HepG2 (cell line): ENCODE results near the gene GPR162. TPM values are rescaled to one million over a fixed set of nuclear protein-coding genes. Genes with fewer than 3 reads are reported as not detected.

Source experiments
- AGO2 ChIP-seq: fragments of 200-400 bp; formaldehyde crosslinking; optimal IDR thresholded peaks from 2 replicates; pipeline ENCODE3; 2017; ENCODE audit warnings: mild to moderate bottlenecking, low read depth, low read length, moderate library complexity
- HDAC6 ChIP-seq: fragments of 200-600 bp; sonication (generic); IDR thresholded peaks from 2 replicates; pipeline ENCODE4 v1.7.0; 2017; ENCODE audit warnings: mild to moderate bottlenecking, antibody characterized with exemption, low read length, low read depth
- HMG20B ChIP-seq: conservative IDR thresholded peaks from 2 replicates; pipeline ENCODE4 v1.6.1; 2016; ENCODE audit warnings: missing genetic modification reagents, missing compliant biosample characterization
- IKZF1 ChIP-seq: fragments of 450-650 bp; IDR thresholded peaks from 2 replicates; pipeline ENCODE4 v1.7.1; 2016
- POLR2G ChIP-seq: fragments of 200-400 bp; formaldehyde crosslinking; IDR thresholded peaks from 2 replicates; pipeline ENCODE4 v1.6.1; 2018; ENCODE audit warnings: mild to moderate bottlenecking, low read depth, low read length, moderate library complexity
- SCMH1 ChIP-seq: sonication (generic); formaldehyde crosslinking; IDR thresholded peaks from 2 replicates; pipeline ENCODE4 v1.9.0; 2021; ENCODE audit warnings: missing genetic modification reagents, mild to moderate bottlenecking, borderline replicate concordance
- STAT5B ChIP-seq: sonication (generic); formaldehyde crosslinking; IDR thresholded peaks from 2 replicates; pipeline ENCODE4 v1.4.0; 2020; ENCODE audit warnings: missing genetic modification reagents
- TEAD2 ChIP-seq: sonication (generic); formaldehyde crosslinking; IDR thresholded peaks from 2 replicates; pipeline ENCODE4 v1.9.0; 2021; ENCODE audit warnings: missing genetic modification reagents
- ZIK1 ChIP-seq: sonication (generic); formaldehyde crosslinking; IDR thresholded peaks from 2 replicates; pipeline ENCODE4 v1.5.0; 2020; ENCODE audit warnings: mild to moderate bottlenecking, low read depth, missing genetic modification reagents, borderline replicate concordance
- ZKSCAN5 ChIP-seq: sonication (generic); formaldehyde crosslinking; IDR thresholded peaks from 2 replicates; pipeline ENCODE4 v1.5.1; 2020; ENCODE audit warnings: mild to moderate bottlenecking, missing genetic modification reagents
- ZKSCAN8 ChIP-seq: IDR thresholded peaks from 2 replicates; pipeline ENCODE4 v1.6.1; 2016; ENCODE audit warnings: borderline replicate concordance, missing genetic modification reagents, missing compliant biosample characterization
- ZNF333 ChIP-seq: sonication (generic); formaldehyde crosslinking; IDR thresholded peaks from 2 replicates; pipeline ENCODE4 v1.4.0; 2020; ENCODE audit warnings: mild to moderate bottlenecking, missing genetic modification reagents, borderline replicate concordance
- ZNF558 ChIP-seq: sonication (generic); formaldehyde crosslinking; IDR thresholded peaks from 2 replicates; pipeline ENCODE4 v1.9.0; 2022; ENCODE audit warnings: mild to moderate bottlenecking, missing genetic modification reagents, borderline replicate concordance
- ZNF75D ChIP-seq: sonication (generic); formaldehyde crosslinking; IDR thresholded peaks from 2 replicates; pipeline ENCODE4 v1.8.1; 2023; ENCODE audit warnings: missing genetic modification reagents, mild to moderate bottlenecking, borderline replicate concordance
- ZNF776 ChIP-seq: sonication (generic); formaldehyde crosslinking; IDR thresholded peaks from 2 replicates; pipeline ENCODE4 v1.4.0; 2020; ENCODE audit warnings: mild to moderate bottlenecking, missing genetic modification reagents
- polyA plus RNA-seq, 8 experiments: library from polyadenylated mRNA; depleted of rRNA in 3 of 8; stranded (reverse) in 7 of 8; unstranded in 1 of 8; fragments of >200 nt; fragmentation: Illumina TruSeq in 4 of 8; extraction: Trizol in 4 of 8; gene quantifications; 2 replicates each; pipeline versions ENCODE4 v1.2.1 to v1.2.3, GENCODE V29; 2011 to 2016; ENCODE audit warnings: low read depth in 4 of 8, missing spikeins in 1 of 8, mixed read lengths in 1 of 8; ENCODE audit not compliant: insufficient read depth in 1 of 8
- total RNA-seq, 5 experiments: library from RNA; depleted of rRNA; stranded (reverse); fragments of >200 nt; fragmentation: Illumina TruSeq; extraction: Trizol; gene quantifications; 2 replicates each; pipeline ENCODE4 v1.2.3, GENCODE V29; 2016; ENCODE audit warnings: low read depth in 1 of 5
- TF ChIP-seq, protein P1 (sequence below): sonication (generic); formaldehyde crosslinking; IDR thresholded peaks from 2 replicates; pipeline ENCODE4 v1.4.0; 2020; ENCODE audit warnings: missing genetic modification reagents
- TF ChIP-seq, protein P2 (sequence below): sonication (generic); formaldehyde crosslinking; conservative IDR thresholded peaks from 2 replicates; pipeline ENCODE4 v1.5.0; 2020; ENCODE audit warnings: missing genetic modification reagents
- TF ChIP-seq, protein P3 (sequence below): sonication (generic); formaldehyde crosslinking; IDR thresholded peaks from 2 replicates; pipeline ENCODE4 v1.4.0; 2020; ENCODE audit warnings: missing genetic modification reagents
- TF ChIP-seq, protein P4 (sequence below): sonication (generic); formaldehyde crosslinking; IDR thresholded peaks from 2 replicates; pipeline ENCODE4 v1.4.0; 2020; ENCODE audit warnings: missing genetic modification reagents, borderline replicate concordance
- TF ChIP-seq, protein P5 (sequence below): sonication (generic); formaldehyde crosslinking; IDR thresholded peaks from 2 replicates; pipeline ENCODE4 v1.8.0; 2022; ENCODE audit warnings: mild to moderate bottlenecking, missing genetic modification reagents; ENCODE audit not compliant: insufficient replicate concordance

GPR162 gene
- total and polyA plus RNA-seq, 2 of the 13 experiments (the other 11 are each of a cell fraction or from before 2014, with no cell fraction given), result 0.08 TPM; not detected in 1

DNA sequence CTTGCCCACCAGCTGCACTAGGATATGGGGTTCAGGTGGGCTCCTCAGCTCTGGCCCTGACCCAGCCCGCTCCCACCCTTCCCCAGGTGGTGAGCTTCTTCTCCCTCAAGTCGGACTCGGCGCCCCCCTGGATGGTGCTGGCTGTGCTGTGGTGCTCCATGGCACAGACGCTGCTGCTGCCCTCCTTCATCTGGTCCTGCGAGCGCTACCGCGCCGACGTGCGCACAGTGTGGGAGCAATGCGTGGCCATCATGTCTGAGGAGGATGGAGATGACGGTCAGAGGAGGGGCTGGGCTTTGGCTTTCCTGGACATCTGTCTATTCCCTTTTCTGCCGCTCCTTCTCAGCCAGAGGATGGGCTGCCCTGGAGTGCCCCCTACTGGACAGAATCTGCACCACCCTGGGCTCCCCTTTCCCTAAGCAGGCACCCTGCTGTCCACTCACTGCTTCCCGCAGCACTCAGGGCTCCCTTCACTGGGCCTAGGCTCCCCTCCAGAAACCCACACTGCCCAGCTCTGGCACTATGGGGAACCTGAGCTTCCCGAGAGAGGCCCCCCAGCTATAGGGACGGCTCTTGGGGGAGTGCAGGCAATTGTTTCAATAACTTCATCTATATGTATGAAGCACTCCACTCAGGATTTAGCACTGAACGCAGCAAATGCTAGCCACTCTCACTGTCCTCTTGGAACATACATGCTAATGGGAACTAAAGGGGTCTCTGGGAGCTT lies 3.9 kb downstream of the GPR162 start (continued):
- TF ChIP-seq, protein P1, sequence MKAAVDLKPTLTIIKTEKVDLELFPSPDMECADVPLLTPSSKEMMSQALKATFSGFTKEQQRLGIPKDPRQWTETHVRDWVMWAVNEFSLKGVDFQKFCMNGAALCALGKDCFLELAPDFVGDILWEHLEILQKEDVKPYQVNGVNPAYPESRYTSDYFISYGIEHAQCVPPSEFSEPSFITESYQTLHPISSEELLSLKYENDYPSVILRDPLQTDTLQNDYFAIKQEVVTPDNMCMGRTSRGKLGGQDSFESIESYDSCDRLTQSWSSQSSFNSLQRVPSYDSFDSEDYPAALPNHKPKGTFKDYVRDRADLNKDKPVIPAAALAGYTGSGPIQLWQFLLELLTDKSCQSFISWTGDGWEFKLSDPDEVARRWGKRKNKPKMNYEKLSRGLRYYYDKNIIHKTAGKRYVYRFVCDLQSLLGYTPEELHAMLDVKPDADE, result no peak
- TF ChIP-seq, protein P2, sequence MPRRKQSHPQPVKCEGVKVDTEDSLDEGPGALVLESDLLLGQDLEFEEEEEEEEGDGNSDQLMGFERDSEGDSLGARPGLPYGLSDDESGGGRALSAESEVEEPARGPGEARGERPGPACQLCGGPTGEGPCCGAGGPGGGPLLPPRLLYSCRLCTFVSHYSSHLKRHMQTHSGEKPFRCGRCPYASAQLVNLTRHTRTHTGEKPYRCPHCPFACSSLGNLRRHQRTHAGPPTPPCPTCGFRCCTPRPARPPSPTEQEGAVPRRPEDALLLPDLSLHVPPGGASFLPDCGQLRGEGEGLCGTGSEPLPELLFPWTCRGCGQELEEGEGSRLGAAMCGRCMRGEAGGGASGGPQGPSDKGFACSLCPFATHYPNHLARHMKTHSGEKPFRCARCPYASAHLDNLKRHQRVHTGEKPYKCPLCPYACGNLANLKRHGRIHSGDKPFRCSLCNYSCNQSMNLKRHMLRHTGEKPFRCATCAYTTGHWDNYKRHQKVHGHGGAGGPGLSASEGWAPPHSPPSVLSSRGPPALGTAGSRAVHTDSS (CRISPR knock-in tag), result no peak
- TF ChIP-seq IKZF1, result no peak
- no peak for TF ChIP-seq SCMH1 (CRISPR knock-in tag)
- TF ChIP-seq AGO2, result peak; percentile 95
- no peak for TF ChIP-seq ZNF75D (CRISPR knock-in tag)
- TF ChIP-seq HDAC6, result no peak
- TF ChIP-seq, protein P3, sequence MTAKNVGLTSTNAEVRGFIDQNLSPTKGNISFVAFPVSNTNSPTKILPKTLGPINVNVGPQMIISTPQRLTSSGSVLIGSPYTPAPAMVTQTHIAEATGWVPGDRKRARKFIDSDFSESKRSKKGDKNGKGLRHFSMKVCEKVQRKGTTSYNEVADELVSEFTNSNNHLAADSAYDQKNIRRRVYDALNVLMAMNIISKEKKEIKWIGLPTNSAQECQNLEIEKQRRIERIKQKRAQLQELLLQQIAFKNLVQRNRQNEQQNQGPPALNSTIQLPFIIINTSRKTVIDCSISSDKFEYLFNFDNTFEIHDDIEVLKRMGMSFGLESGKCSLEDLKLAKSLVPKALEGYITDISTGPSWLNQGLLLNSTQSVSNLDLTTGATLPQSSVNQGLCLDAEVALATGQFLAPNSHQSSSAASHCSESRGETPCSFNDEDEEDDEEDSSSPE (CRISPR knock-in tag), result no peak
- no peak for TF ChIP-seq ZNF333 (CRISPR knock-in tag)
- TF ChIP-seq STAT5B (CRISPR knock-in tag), result no peak
- TF ChIP-seq, protein P4, sequence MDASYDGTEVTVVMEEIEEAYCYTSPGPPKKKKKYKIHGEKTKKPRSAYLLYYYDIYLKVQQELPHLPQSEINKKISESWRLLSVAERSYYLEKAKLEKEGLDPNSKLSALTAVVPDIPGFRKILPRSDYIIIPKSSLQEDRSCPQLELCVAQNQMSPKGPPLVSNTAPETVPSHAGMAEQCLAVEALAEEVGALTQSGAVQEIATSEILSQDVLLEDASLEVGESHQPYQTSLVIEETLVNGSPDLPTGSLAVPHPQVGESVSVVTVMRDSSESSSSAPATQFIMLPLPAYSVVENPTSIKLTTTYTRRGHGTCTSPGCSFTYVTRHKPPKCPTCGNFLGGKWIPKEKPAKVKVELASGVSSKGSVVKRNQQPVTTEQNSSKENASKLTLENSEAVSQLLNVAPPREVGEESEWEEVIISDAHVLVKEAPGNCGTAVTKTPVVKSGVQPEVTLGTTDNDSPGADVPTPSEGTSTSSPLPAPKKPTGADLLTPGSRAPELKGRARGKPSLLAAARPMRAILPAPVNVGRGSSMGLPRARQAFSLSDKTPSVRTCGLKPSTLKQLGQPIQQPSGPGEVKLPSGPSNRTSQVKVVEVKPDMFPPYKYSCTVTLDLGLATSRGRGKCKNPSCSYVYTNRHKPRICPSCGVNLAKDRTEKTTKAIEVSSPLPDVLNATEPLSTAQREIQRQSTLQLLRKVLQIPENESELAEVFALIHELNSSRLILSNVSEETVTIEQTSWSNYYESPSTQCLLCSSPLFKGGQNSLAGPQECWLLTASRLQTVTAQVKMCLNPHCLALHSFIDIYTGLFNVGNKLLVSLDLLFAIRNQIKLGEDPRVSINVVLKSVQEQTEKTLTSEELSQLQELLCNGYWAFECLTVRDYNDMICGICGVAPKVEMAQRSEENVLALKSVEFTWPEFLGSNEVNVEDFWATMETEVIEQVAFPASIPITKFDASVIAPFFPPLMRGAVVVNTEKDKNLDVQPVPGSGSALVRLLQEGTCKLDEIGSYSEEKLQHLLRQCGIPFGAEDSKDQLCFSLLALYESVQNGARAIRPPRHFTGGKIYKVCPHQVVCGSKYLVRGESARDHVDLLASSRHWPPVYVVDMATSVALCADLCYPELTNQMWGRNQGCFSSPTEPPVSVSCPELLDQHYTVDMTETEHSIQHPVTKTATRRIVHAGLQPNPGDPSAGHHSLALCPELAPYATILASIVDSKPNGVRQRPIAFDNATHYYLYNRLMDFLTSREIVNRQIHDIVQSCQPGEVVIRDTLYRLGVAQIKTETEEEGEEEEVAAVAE (CRISPR knock-in tag), result no peak
- TF ChIP-seq ZKSCAN5 (CRISPR knock-in tag), result no peak
- no peak for TF ChIP-seq ZIK1 (CRISPR knock-in tag)
- TF ChIP-seq ZNF776, result no peak
- no peak for TF ChIP-seq HMG20B
- 0 out of 2 replicates have a peak, but pooled peaks have one; percentile 41 for TF ChIP-seq ZNF558
- TF ChIP-seq, protein P5, sequence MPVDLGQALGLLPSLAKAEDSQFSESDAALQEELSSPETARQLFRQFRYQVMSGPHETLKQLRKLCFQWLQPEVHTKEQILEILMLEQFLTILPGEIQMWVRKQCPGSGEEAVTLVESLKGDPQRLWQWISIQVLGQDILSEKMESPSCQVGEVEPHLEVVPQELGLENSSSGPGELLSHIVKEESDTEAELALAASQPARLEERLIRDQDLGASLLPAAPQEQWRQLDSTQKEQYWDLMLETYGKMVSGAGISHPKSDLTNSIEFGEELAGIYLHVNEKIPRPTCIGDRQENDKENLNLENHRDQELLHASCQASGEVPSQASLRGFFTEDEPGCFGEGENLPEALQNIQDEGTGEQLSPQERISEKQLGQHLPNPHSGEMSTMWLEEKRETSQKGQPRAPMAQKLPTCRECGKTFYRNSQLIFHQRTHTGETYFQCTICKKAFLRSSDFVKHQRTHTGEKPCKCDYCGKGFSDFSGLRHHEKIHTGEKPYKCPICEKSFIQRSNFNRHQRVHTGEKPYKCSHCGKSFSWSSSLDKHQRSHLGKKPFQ (CRISPR knock-in tag), result no peak
- TF ChIP-seq TEAD2 (CRISPR knock-in tag), result no peak
- TF ChIP-seq ZKSCAN8 (CRISPR knock-in tag), result no peak
- no peak; the same call in 1 of the 2 replicates for TF ChIP-seq POLR2G
